Right lobe of liver (tissue), 6 donors: ENCODE results near the gene THRA. TPM values are rescaled to one million over a fixed set of nuclear protein-coding genes. Genes with fewer than 3 reads are reported as not detected.

ENCODE experiments used
- ATAC-seq, 4 donors: fragments of 200-7000 bp; cut with Tn5 transposase; one replicate each; pipeline ENCODE4 v1.9.1; 2020; ENCODE audit warnings: mild to moderate bottlenecking in 4 of 4, moderate library complexity in 4 of 4
- DNase-seq, 3 donors: peaks; one replicate each; pipeline ENCODE4 v3.0.0-alpha.2; 2020
- H3K27ac ChIP-seq, 3 donors: fragments of 200-600 bp; one replicate each; pipeline ENCODE4 v1.8.0; 2022
- H3K27me3 ChIP-seq, 2 donors: fragments of 200-600 bp; one replicate each; pipeline ENCODE4 v1.8.0; 2022
- H3K36me3 ChIP-seq, 4 donors: fragments of 200-600 bp; sonication (generic) in 1 of 4; one replicate each; pipeline versions ENCODE4 v1.5.1 to v1.8.0; 2017 to 2022; ENCODE audit warnings: control low read depth in 1 of 4
- H3K4me1 ChIP-seq, 4 donors: fragments of 200-600 bp; sonication (generic) in 1 of 4; one replicate each; pipeline versions ENCODE4 v1.5.1 to v1.8.0; 2017 to 2022; ENCODE audit warnings: control low read depth in 1 of 4
- H3K4me3 ChIP-seq, 3 donors: fragments of 200-600 bp; one replicate each; pipeline ENCODE4 v1.8.0; 2022
- H3K9me3 ChIP-seq, 4 donors: fragments of 200-600 bp; sonication (generic) in 1 of 4; one replicate each; pipeline versions ENCODE4 v1.5.1 to v1.8.0; 2017 to 2022; ENCODE audit warnings: control low read depth in 1 of 4
- CTCF ChIP-seq, 4 donors: fragments of 200-600 bp in 3 of 4; fragments of 450-650 bp in 1 of 4; IDR thresholded peaks; one replicate each; pipeline versions ENCODE4 v1.5.1 to v1.8.0; 2016 to 2022; ENCODE audit warnings: antibody characterized with exemption in 4 of 4, mild to moderate bottlenecking in 2 of 4
- POLR2A ChIP-seq: fragments of 450-650 bp; IDR thresholded peaks from one replicate; pipeline ENCODE4 v1.6.1; 2017; ENCODE audit warnings: antibody characterized with exemption, mild to moderate bottlenecking
- WGBS: methylation state at CpG from one replicate; pipeline ENCODE4 v1.1.6; 2018; ENCODE audit warnings: low coverage, low lambda C conversion rate; ENCODE audit not compliant: insufficient coverage; ENCODE audit errors: missing lambda C conversion rate; 5-methylcytosine and 5-hydroxymethylcytosine counted together
- intact Hi-C, 2 donors: fragments of 100-400 bp; cut with DNase I; formaldehyde crosslinking; loops; one replicate each; pipeline versions ENCODE4 v1.11.2 to v1.14.1; 2022
- total RNA-seq, 6 experiments: library from RNA; depleted of rRNA in 2 of 6; stranded (reverse); fragments of >200 nt in 2 of 6; fragmentation: NEBNext Ultra II Directional in 3 of 6; extraction: Animal tissue kit (Norgen Biotek cat#: 25700) in 3 of 6; gene quantifications; one replicate each; pipeline versions ENCODE4 v1.1.0 to v1.2.4, GENCODE V29; 2016 to 2023
- donor health status: DM: no; HTN: yes; CAD: no.
- donor health status: DM: no; HTN: no; CAD: no.
- donor health status: DM: no; HTN: no; CAD: no.
- donor health status: DM: no; HTN: yes; CAD: no.
- donor health status: DM: no; HTN: yes; CAD: no.

Gene THRA
- total RNA-seq, 6 experiments from 2014 or later, result 3.7 to 9.4 (median 7.7) TPM

- WGBS, result 100% methylated on average over 2 of the region's 11 CpGs
- DNase-seq, result no peak
- peak overlapping the region in 1 of 3 donors; percentile 66 for H3K27ac ChIP-seq
- intact Hi-C loops, result no loop called here
- peaks cover 0 to 52% (median 8%) of the 10 kb centered on the region in 4 donors for H3K36me3 ChIP-seq
- H3K9me3 ChIP-seq, result no peaks in the 10 kb centered on the region
- H3K4me3 ChIP-seq, result no peak overlapping the region
- no peak for TF ChIP-seq CTCF (IDR thresholded peaks at IDR 0.05)
- no peak for TF ChIP-seq POLR2A
- ATAC-seq, result no peak
- no peaks in the 10 kb centered on the region for H3K27me3 ChIP-seq
- peaks cover 0 to 21% (median 9%) of the 10 kb centered on the region in 4 donors for H3K4me1 ChIP-seq
These were observed 31.1 kb upstream of the THRA start for GRCh38 chr17:40031706-40032105.

- no peak for TF ChIP-seq CTCF (IDR thresholded peaks at IDR 0.05)
- TF ChIP-seq POLR2A, result no peak
- H3K27me3 ChIP-seq, result no peaks in the 10 kb centered on the region
- DNase-seq (peak; percentile 85 to 94 (median 93)), ATAC-seq (peak; percentile 90 to 95 (median 92))
- intact Hi-C loops, result no loop called here
- H3K36me3 ChIP-seq, result peaks cover 0 to 50% (median 8%) of the 10 kb centered on the region in 4 donors
- H3K9me3 ChIP-seq, result no peaks in the 10 kb centered on the region
- WGBS, result 70% methylated on average over 19 of the region's 23 CpGs
- peaks cover 0 to 16% (median 7%) of the 10 kb centered on the region in 4 donors for H3K4me1 ChIP-seq
- H3K4me3 ChIP-seq, result no peak overlapping the region
- peak overlapping the region in 1 of 3 donors; percentile 66 for H3K27ac ChIP-seq
These were observed 30.1 kb upstream of the THRA start for GRCh38 chr17:40032322-40033320.

- ATAC-seq (no peak), DNase-seq (no peak)
- Histone ChIP-seq H3K4me1 (peaks cover 0 to 17% (median 7%) of the 10 kb centered on the region in 4 donors), H3K4me3 (no peak overlapping the region), H3K9me3 (no peaks in the 10 kb centered on the region), H3K27ac (no peak overlapping the region), H3K36me3 (peaks cover 0 to 42% (median 8%) of the 10 kb centered on the region in 4 donors), H3K27me3 (no peaks in the 10 kb centered on the region)
- TF ChIP-seq CTCF (IDR thresholded peaks at IDR 0.05) (no peak), POLR2A (no peak)
- intact Hi-C loops, result no loop called here
- WGBS, result no CpG with 5 or more reads among the region's 8 CpGs
These were observed 29.4 kb upstream of the THRA start for GRCh38 chr17:40033339-40033738.

- intact Hi-C loops, result no loop called here
- H3K36me3 ChIP-seq, result peaks cover 0 to 32% (median 2%) of the 10 kb centered on the region in 4 donors
These were observed 28.2 kb upstream of the THRA start for GRCh38 chr17:40034426-40035161.

More at GRCh38 chr17:40034426-40035161, 28.2 kb upstream of the THRA start:
- peaks cover 0 to 21% (median 7%) of the 10 kb centered on the region in 4 donors for H3K4me1 ChIP-seq
- no peak overlapping the region for H3K4me3 ChIP-seq
- WGBS, result 82% methylated on average over 4 of the region's 8 CpGs
- no peak overlapping the region for H3K27ac ChIP-seq
- H3K9me3 ChIP-seq, result no peaks in the 10 kb centered on the region
- H3K27me3 ChIP-seq, result no peaks in the 10 kb centered on the region
- no peak for TF ChIP-seq CTCF (IDR thresholded peaks at IDR 0.05)
- TF ChIP-seq POLR2A, result no peak
- DNase-seq (no peak), ATAC-seq (no peak)
